GM12801 (cell line): ENCODE data around the gene SERPINA12.

ENCODE experiments used
- CTCF ChIP-seq: IDR thresholded peaks from one replicate; pipeline ENCODE4 v1.5.1; 2011; ENCODE audit warnings: control low read depth; ENCODE audit not compliant: insufficient read length; ENCODE audit errors: extremely low read depth

The SERPINA12 gene

GRCh38 chr14:94462219-94462551, 47.1 kb downstream of the SERPINA12 start:
- TF ChIP-seq CTCF: no peak

GRCh38 chr14:94461526-94462218, 47.6 kb downstream of the SERPINA12 start:
- no peak for TF ChIP-seq CTCF

GRCh38 chr14:94460631-94461416, 48.4 kb downstream of the SERPINA12 start:
- TF ChIP-seq CTCF: no peak

GRCh38 chr14:94458558-94459205, 50.6 kb downstream of the SERPINA12 start:
- no peak for TF ChIP-seq CTCF

- no peak for TF ChIP-seq CTCF
These were observed 51.2 kb downstream of the SERPINA12 start for GRCh38 chr14:94458096-94458495.

GRCh38 chr14:94455928-94456327, 53.3 kb downstream of the SERPINA12 start:
- TF ChIP-seq CTCF: no peak

- no peak for TF ChIP-seq CTCF
These were observed 57.4 kb downstream of the SERPINA12 start for GRCh38 chr14:94451826-94452225.
